ENCODE measurements around the gene TRIOBP.
"Not testable (repeated sequence)": the region's sequence is repeated elsewhere in the genome, so short reads cannot be mapped to it uniquely, and the experiment has no call there.

Gene TRIOBP

DNA sequence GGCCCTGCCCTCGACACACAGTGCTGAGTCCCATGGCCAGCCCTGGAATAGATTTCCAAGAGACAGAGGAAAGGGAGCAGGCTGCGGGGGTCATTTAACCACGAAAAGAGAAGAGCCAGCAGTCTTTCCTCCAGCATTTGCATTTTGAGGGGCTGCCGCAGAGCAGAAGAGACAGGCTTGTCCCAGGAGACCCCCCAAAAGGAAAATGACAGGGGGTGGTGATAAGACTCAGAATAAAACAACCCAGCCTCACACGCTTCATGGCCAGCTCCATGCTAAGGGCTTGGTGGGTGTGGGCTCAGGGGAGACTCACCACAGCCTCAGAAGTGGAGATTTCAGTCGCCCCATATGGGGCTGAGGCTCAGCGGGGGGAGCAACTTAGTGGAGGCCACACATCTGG, 16.9 kb downstream of the TRIOBP start:
- no peaks in the 10 kb centered on the region for H3K27me3 ChIP-seq (replicated peaks; ENCODE audit: control insufficient read depth, insufficient read depth, low read length)
- DNase-seq (ENCODE audit: extremely low read depth, insufficient read length), result no peak
- TF ChIP-seq, protein P1, sequence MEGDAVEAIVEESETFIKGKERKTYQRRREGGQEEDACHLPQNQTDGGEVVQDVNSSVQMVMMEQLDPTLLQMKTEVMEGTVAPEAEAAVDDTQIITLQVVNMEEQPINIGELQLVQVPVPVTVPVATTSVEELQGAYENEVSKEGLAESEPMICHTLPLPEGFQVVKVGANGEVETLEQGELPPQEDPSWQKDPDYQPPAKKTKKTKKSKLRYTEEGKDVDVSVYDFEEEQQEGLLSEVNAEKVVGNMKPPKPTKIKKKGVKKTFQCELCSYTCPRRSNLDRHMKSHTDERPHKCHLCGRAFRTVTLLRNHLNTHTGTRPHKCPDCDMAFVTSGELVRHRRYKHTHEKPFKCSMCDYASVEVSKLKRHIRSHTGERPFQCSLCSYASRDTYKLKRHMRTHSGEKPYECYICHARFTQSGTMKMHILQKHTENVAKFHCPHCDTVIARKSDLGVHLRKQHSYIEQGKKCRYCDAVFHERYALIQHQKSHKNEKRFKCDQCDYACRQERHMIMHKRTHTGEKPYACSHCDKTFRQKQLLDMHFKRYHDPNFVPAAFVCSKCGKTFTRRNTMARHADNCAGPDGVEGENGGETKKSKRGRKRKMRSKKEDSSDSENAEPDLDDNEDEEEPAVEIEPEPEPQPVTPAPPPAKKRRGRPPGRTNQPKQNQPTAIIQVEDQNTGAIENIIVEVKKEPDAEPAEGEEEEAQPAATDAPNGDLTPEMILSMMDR (IDR thresholded peaks at IDR 0.05; ENCODE audit: insufficient read depth, low read length, poor library complexity, severe bottlenecking), result no peak
- H3K4me3 ChIP-seq (replicated peaks; ENCODE audit: low read depth, low read length), result no peak overlapping the region
- H3K36me3 ChIP-seq (ENCODE audit: control insufficient read depth, insufficient read depth, low read length), result no peaks in the 10 kb centered on the region

DNA sequence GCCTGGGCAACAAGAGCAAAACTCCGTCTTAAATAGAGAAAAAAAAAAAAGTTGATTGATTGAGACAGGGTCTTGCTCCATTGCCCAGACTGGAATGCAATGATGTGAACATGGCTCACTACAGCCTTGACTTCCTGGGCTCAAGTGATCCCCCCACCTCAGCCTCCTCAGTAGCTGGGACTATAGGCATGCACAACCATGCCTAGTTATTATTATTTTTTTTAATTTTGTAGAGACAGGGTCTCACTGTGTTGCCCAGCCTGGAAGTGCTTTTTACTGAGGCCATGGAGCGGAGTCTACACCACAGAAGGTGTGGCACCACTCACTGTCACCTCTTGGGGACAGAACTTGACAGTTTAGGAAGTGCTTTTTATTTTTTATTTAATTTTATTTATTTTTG, 17.8 kb downstream of the TRIOBP start:
- no peaks in the 10 kb centered on the region for H3K27me3 ChIP-seq (replicated peaks; ENCODE audit: control insufficient read depth, insufficient read depth, low read length)
- H3K36me3 ChIP-seq (ENCODE audit: control insufficient read depth, insufficient read depth, low read length), result no peaks in the 10 kb centered on the region
- no peak for DNase-seq (ENCODE audit: extremely low read depth, insufficient read length)
- TF ChIP-seq, protein P1 (IDR thresholded peaks at IDR 0.05; ENCODE audit: insufficient read depth, low read length, poor library complexity, severe bottlenecking), result no peak
- H3K4me3 ChIP-seq (replicated peaks; ENCODE audit: low read depth, low read length), result no peak overlapping the region

DNA sequence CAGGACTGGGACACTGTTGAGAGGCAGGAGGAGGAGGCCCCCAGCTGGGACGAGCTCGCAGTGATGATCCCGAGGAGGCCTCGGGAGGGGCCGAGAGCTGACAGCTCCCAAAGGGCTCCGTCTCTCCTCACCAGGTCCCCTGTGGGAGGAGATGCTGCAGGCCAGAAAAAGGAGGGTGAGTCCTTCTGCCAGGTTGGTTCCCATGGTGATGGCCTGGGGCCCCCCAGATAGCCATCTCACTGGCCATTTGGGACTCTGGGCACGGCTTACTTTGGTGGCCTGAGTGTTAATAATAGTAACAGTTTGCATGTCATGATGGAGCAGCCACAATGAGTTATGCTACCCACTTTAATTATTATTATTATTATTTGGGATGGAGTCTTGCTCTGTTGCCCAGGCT, 18.9 kb downstream of the TRIOBP start:
- TF ChIP-seq, protein P1 (IDR thresholded peaks at IDR 0.05; ENCODE audit: insufficient read depth, low read length, poor library complexity, severe bottlenecking), result no peak
- Histone ChIP-seq H3K4me3 (replicated peaks; ENCODE audit: low read depth, low read length) (no peak overlapping the region), H3K36me3 (ENCODE audit: control insufficient read depth, insufficient read depth, low read length) (no peaks in the 10 kb centered on the region), H3K27me3 (replicated peaks; ENCODE audit: control insufficient read depth, insufficient read depth, low read length) (no peaks in the 10 kb centered on the region)
- DNase-seq (ENCODE audit: extremely low read depth, insufficient read length), result no peak

DNA sequence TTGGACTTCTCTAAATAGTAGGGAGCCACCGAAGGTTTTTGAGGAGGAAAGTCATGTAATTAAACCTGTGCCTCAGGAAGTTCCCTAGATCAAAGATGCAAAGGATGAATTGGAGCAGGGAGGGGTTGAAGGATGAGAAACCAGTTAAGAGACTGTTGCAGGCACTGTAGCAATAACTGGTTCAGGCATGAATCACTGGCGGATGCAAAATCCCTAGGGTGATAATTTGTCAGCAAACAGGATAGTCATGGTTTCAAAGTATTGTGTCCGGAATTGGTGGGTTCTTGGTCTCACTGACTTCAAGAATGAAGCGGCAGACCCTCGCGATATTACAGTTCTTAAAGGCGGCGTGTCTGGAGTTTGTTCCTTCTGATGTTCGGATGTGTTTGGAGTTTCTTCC, 19.9 kb downstream of the TRIOBP start:
- DNase-seq (ENCODE audit: extremely low read depth, insufficient read length), result no peak
- Histone ChIP-seq H3K27me3 (replicated peaks; ENCODE audit: control insufficient read depth, insufficient read depth, low read length) (no peaks in the 10 kb centered on the region), H3K4me3 (replicated peaks; ENCODE audit: low read depth, low read length) (no peak overlapping the region), H3K36me3 (ENCODE audit: control insufficient read depth, insufficient read depth, low read length) (no peaks in the 10 kb centered on the region)
- TF ChIP-seq, protein P1 (IDR thresholded peaks at IDR 0.05; ENCODE audit: insufficient read depth, low read length, poor library complexity, severe bottlenecking), result no peak

DNA sequence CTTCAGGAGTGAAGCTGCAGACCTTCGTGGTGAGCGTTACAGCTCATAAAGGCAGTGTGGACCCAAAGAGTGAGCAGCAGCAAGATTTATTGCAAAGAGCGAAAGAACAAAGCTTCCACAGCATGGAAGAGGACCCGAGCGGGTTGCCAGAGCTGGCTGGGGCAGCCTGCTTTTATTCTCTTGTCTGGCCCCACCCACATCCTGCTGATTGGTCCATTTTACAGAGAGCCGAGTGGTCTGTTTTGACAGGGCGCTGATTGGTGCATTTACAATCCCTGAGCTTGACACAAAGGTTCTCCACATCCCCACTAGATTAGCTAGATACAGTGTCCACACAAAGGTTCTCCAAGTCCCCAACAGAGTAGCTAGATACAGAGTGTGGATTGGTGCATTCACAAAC, 20.4 kb downstream of the TRIOBP start:
- not testable (repeated sequence) for H3K36me3 ChIP-seq (ENCODE audit: control insufficient read depth, insufficient read depth, low read length); H3K27me3 ChIP-seq (replicated peaks; ENCODE audit: control insufficient read depth, insufficient read depth, low read length); H3K4me3 ChIP-seq (replicated peaks; ENCODE audit: low read depth, low read length); DNase-seq (ENCODE audit: extremely low read depth, insufficient read length)

DNA sequence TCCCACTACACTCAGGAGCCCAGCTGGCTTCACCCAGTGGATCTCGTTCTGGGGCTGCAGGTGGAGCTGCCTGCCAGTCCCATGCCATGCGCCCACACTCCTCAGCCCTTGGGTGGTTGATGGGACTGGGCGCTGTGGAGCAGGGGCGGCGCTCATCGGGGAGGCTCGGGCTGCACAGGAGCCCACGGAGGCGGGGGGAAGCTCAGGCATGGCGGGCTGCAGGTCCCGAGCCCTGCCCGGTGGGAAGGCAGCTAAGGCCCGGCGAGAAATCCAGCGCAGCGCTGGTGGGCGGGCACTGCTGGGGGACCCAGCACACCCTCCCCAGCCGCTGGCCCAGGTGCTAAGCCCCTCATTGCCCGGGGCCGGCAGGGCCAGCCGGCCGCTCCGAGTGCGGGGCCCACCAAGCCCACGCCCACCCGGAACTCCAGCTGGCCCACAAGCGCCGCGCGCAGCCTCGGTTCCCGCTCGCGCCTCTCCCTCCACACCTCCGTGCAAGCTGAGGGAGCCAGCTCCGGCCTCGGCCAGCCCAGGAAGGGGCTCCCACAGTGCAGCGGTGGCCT, 21.0 kb downstream of the TRIOBP start:
- H3K4me3 ChIP-seq (replicated peaks; ENCODE audit: low read depth, low read length); H3K27me3 ChIP-seq (replicated peaks; ENCODE audit: control insufficient read depth, insufficient read depth, low read length); DNase-seq (ENCODE audit: extremely low read depth, insufficient read length); H3K36me3 ChIP-seq (ENCODE audit: control insufficient read depth, insufficient read depth, low read length): not testable (repeated sequence)

DNA sequence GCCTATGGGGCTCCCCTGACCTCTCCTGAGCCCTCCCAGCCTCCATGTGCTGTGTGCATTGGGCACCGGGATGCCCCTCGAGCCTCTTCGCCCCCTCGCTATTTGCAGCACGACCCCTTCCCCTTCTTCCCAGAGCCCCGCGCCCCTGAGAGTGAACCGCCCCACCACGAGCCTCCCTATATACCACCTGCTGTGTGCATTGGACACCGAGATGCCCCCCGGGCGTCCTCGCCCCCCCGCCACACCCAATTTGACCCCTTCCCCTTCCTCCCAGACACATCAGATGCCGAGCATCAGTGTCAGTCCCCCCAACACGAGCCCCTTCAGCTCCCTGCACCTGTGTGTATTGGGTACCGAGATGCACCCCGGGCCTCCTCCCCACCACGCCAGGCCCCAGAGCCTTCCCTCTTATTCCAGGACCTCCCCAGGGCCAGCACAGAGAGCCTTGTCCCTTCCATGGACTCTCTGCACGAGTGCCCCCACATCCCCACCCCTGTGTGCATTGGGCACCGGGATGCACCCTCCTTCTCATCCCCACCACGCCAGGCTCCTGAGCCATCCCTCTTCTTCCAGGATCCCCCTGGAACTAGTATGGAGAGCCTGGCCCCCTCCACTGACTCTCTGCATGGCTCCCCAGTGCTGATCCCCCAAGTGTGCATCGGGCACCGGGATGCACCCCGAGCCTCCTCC, 28.8 kb downstream of the TRIOBP start:
- H3K36me3 ChIP-seq (ENCODE audit: control insufficient read depth, insufficient read depth, low read length), result no peaks in the 10 kb centered on the region
- no peaks in the 10 kb centered on the region for H3K27me3 ChIP-seq (replicated peaks; ENCODE audit: control insufficient read depth, insufficient read depth, low read length)
- DNase-seq (ENCODE audit: extremely low read depth, insufficient read length), result no peak
- TF ChIP-seq, protein P1 (IDR thresholded peaks at IDR 0.05; ENCODE audit: insufficient read depth, low read length, poor library complexity, severe bottlenecking), result no peak
- H3K4me3 ChIP-seq (replicated peaks; ENCODE audit: low read depth, low read length), result no peak overlapping the region

All from GM06990 (cell line).